OCI-LY1 (cell line): ENCODE measurements around the gene MTRFR.

Experiments
- H2AFZ ChIP-seq: fragments of 200-600 bp; sonication (generic), shearing (Covaris generic); 2 replicates; pipeline ENCODE4 v1.6.0; 2014; ENCODE audit warnings: antibody characterized with exemption, mild to moderate bottlenecking, low read length
- H3F3A ChIP-seq: fragments of 200-600 bp; sonication (generic), shearing (Covaris generic); 2 replicates; pipeline ENCODE4 v1.6.0; 2014; ENCODE audit warnings: mild to moderate bottlenecking, antibody characterized with exemption, low read length, moderate library complexity; ENCODE audit not compliant: insufficient read depth
- H3K27ac ChIP-seq: fragments of 200-600 bp; sonication (generic); 2 replicates; pipeline ENCODE4 v1.5.1; 2014; ENCODE audit warnings: low read length, mixed run types, mild to moderate bottlenecking, low read depth; ENCODE audit not compliant: poor library complexity, severe bottlenecking
- H3K27me3 ChIP-seq: fragments of 200-600 bp; sonication (generic); 2 replicates; pipeline ENCODE4 v1.6.0; 2014; ENCODE audit warnings: antibody characterized with exemption, mild to moderate bottlenecking, low read length, moderate library complexity; ENCODE audit not compliant: insufficient read depth
- H3K36me3 ChIP-seq: fragments of 200-600 bp; sonication (generic); 2 replicates; pipeline ENCODE4 v1.6.1; 2014; ENCODE audit warnings: mild to moderate bottlenecking, antibody characterized with exemption, low read length, moderate library complexity, mixed read lengths; ENCODE audit not compliant: insufficient read depth
- H3K4me1 ChIP-seq: fragments of 200-600 bp; sonication (generic); 2 replicates; pipeline ENCODE4 v1.5.1; 2014; ENCODE audit warnings: mild to moderate bottlenecking, low read length, moderate library complexity; ENCODE audit not compliant: insufficient read depth, severe bottlenecking
- H3K4me2 ChIP-seq: fragments of 200-600 bp; sonication (generic), shearing (Covaris generic); 2 replicates; pipeline ENCODE4 v1.6.1; 2014; ENCODE audit warnings: low read length
- H3K4me3 ChIP-seq: fragments of 200-600 bp; sonication (generic); 2 replicates; pipeline ENCODE4 v1.5.1; 2014; ENCODE audit warnings: low read length, low read depth, mild to moderate bottlenecking, mixed read lengths; ENCODE audit not compliant: poor library complexity, severe bottlenecking
- H3K79me2 ChIP-seq: fragments of 200-600 bp; shearing (Covaris generic); 2 replicates; pipeline ENCODE4 v1.6.1; 2016; ENCODE audit warnings: mixed run types, low read length, mixed read lengths; ENCODE audit not compliant: insufficient read depth
- H3K9ac ChIP-seq: fragments of 200-600 bp; sonication (generic), shearing (Covaris generic); 2 replicates; pipeline ENCODE4 v1.6.1; 2014; ENCODE audit warnings: mild to moderate bottlenecking, low read length, mixed read lengths
- H3K9me2 ChIP-seq: fragments of 200-600 bp; sonication (generic), shearing (Covaris generic); 2 replicates; pipeline ENCODE4 v1.6.1; 2014; ENCODE audit warnings: low read depth, mild to moderate bottlenecking, low read length, mixed read lengths
- H3K9me3 ChIP-seq: fragments of 200-600 bp; shearing (Covaris generic); 2 replicates; pipeline ENCODE4 v1.6.1; 2014; ENCODE audit warnings: low read length, mixed read lengths
- H4K20me1 ChIP-seq: fragments of 200-600 bp; sonication (generic), shearing (Covaris generic); 2 replicates; pipeline ENCODE4 v1.6.0; 2016; ENCODE audit warnings: mild to moderate bottlenecking, low read length; ENCODE audit not compliant: insufficient read depth
- CTCF ChIP-seq: fragments of 200-600 bp; sonication (generic), shearing (Covaris generic); IDR thresholded peaks from 2 replicates; pipeline ENCODE4 v1.5.1; 2017; ENCODE audit warnings: mild to moderate bottlenecking, antibody characterized with exemption, low read length, moderate library complexity, mixed read lengths
- EZH2 ChIP-seq: fragments of 200-600 bp; sonication (generic), shearing (Covaris generic); IDR thresholded peaks from 2 replicates; pipeline ENCODE4 v1.8.0; 2017; ENCODE audit warnings: borderline replicate concordance, mixed run types, mild to moderate bottlenecking, antibody characterized with exemption, low read length, moderate library complexity, mixed read lengths

The MTRFR gene

GRCh38 chr12:123280971-123281370 is 47.7 kb downstream of the MTRFR start:
- Histone ChIP-seq H3F3A (no peaks in the 10 kb centered on the region), H3K4me2 (no peak overlapping the region), H3K79me2 (no peaks in the 10 kb centered on the region), H2AFZ (no peak overlapping the region), H3K9me2 (no peaks in the 10 kb centered on the region), H3K9me3 (no peaks in the 10 kb centered on the region), H3K4me3 (no peak overlapping the region), H3K4me1 (peaks cover 7% of the 10 kb centered on the region), H3K9ac (no peak overlapping the region), H3K27ac (no peak overlapping the region), H4K20me1 (no peaks in the 10 kb centered on the region), H3K36me3 (no peaks in the 10 kb centered on the region), H3K27me3 (no peaks in the 10 kb centered on the region)
- TF ChIP-seq CTCF, result no peak
- no peak for TF ChIP-seq EZH2

- Histone ChIP-seq H3K4me1 (peaks cover 7% of the 10 kb centered on the region), H3K36me3 (no peaks in the 10 kb centered on the region), H3K79me2 (no peaks in the 10 kb centered on the region), H3K9me2 (no peaks in the 10 kb centered on the region), H4K20me1 (no peaks in the 10 kb centered on the region), H2AFZ (no peak overlapping the region), H3K9ac (no peak overlapping the region), H3K4me2 (no peak overlapping the region), H3K4me3 (no peak overlapping the region), H3K9me3 (no peaks in the 10 kb centered on the region), H3F3A (no peaks in the 10 kb centered on the region), H3K27ac (no peak overlapping the region), H3K27me3 (no peaks in the 10 kb centered on the region)
- TF ChIP-seq CTCF, result no peak
- TF ChIP-seq EZH2, result no peak
Observed at GRCh38 chr12:123282111-123282510, 48.9 kb downstream of the MTRFR start.

- Histone ChIP-seq H3K27ac (no peak overlapping the region), H3K9ac (no peak overlapping the region)
Observed at GRCh38 chr12:123283461-123283860, 50.2 kb downstream of the MTRFR start.

More at GRCh38 chr12:123283461-123283860, 50.2 kb downstream of the MTRFR start:
- H3K4me1 ChIP-seq, result peaks cover under 1% of the 10 kb centered on the region
- no peaks in the 10 kb centered on the region for H3K36me3 ChIP-seq
- H3K27me3 ChIP-seq, result no peaks in the 10 kb centered on the region
- H3K79me2 ChIP-seq, result no peaks in the 10 kb centered on the region
- no peaks in the 10 kb centered on the region for H4K20me1 ChIP-seq
- TF ChIP-seq CTCF (no peak), EZH2 (no peak)
- no peak overlapping the region for H3K4me2 ChIP-seq
- no peak overlapping the region for H2AFZ ChIP-seq
- H3K4me3 ChIP-seq, result no peak overlapping the region
- H3F3A ChIP-seq, result no peaks in the 10 kb centered on the region
- H3K9me3 ChIP-seq, result no peaks in the 10 kb centered on the region
- no peaks in the 10 kb centered on the region for H3K9me2 ChIP-seq
